IPS-18a (cell line): ENCODE data around the gene MAT2B.
"Not testable (repeated sequence)": the region's sequence is repeated elsewhere in the genome, so short reads cannot be mapped to it uniquely, and the experiment has no call there.

Experiments
- H3K27ac ChIP-seq: one replicate; pipeline ENCODE4 v1.5.1; 2013; ENCODE audit warnings: low read length
- H3K27me3 ChIP-seq: one replicate; pipeline ENCODE4 v1.6.1; 2013; ENCODE audit warnings: mild to moderate bottlenecking, low read length; ENCODE audit not compliant: control insufficient read depth, insufficient read depth
- H3K36me3 ChIP-seq: one replicate; pipeline ENCODE4 v1.6.1; 2013; ENCODE audit warnings: low read depth, low read length; ENCODE audit not compliant: control insufficient read depth
- H3K4me1 ChIP-seq: one replicate; pipeline ENCODE4 v1.6.1; 2013; ENCODE audit warnings: low read depth, low read length; ENCODE audit not compliant: control insufficient read depth
- H3K4me3 ChIP-seq: one replicate; pipeline ENCODE4 v1.5.1; 2013; ENCODE audit warnings: low read length
- H3K9ac ChIP-seq: one replicate; pipeline ENCODE4 v1.6.1; 2013; ENCODE audit warnings: mild to moderate bottlenecking, low read length, moderate library complexity
- H3K9me3 ChIP-seq: one replicate; pipeline ENCODE4 v1.6.1; 2013; ENCODE audit warnings: low read depth, low read length; ENCODE audit not compliant: control insufficient read depth

Gene MAT2B

GRCh38 chr5:163534492-163535094 lies 29.2 kb downstream of the MAT2B start:
- no peaks in the 10 kb centered on the region for H3K36me3 ChIP-seq
- H3K4me3 ChIP-seq, result peak overlapping the region; percentile 21
- no peaks in the 10 kb centered on the region for H3K9me3 ChIP-seq
- H3K9ac ChIP-seq, result no peak overlapping the region
- peak overlapping the region; percentile 22 for H3K27ac ChIP-seq
- H3K27me3 ChIP-seq, result no peaks in the 10 kb centered on the region
- H3K4me1 ChIP-seq, result peaks cover 31% of the 10 kb centered on the region

DNA sequence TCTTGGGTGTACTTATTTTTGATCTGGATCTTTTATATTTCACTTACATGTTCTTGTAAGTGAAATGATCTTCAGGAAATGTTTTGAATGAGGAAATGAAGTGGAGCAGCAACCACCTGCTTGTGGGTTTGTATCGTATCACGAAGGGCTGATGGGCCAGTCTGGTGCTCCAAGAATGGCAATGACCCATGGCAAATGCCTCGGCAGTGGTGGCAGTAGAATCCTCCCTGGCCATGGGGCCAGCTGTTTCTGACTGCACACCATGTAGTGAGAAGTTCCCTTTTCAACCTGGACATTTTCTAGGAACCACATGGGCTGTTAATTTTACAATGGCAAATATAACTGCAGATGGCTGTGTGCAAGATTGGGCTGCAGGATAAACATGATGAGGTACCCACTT lies 29.9 kb downstream of the MAT2B start:
- Histone ChIP-seq H3K27me3 (no peaks in the 10 kb centered on the region), H3K36me3 (no peaks in the 10 kb centered on the region), H3K4me1 (peaks cover 31% of the 10 kb centered on the region), H3K27ac (no peak overlapping the region), H3K9ac (no peak overlapping the region), H3K9me3 (no peaks in the 10 kb centered on the region), H3K4me3 (no peak overlapping the region)

GRCh38 chr5:163536442-163536841 lies 31.0 kb downstream of the MAT2B start:
- H3K9me3 ChIP-seq, H3K27ac ChIP-seq, H3K36me3 ChIP-seq, H3K4me3 ChIP-seq, H3K27me3 ChIP-seq, H3K9ac ChIP-seq: not testable (repeated sequence)
- peaks cover 29% of the 10 kb centered on the region for H3K4me1 ChIP-seq

DNA sequence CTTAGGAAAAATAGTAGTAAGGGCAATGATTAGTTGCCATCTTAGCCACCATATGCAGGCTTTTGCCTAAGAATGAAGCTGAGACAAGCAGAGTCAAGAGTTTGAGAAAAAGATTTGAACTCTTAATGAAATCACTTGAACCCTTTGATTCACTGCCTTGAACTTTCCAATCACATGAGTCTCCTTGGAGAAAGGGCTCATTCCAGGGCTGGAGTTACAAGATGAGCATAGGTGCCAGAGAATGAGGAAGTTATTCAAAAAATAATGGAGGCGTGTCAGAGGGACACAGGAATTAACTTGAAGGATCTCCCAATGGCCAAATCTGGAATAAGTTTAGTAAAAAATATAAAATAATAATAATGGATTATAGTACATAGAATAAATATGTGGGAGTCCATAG lies 35.3 kb downstream of the MAT2B start:
- Histone ChIP-seq H3K27me3 (no peaks in the 10 kb centered on the region), H3K9me3 (no peaks in the 10 kb centered on the region), H3K9ac (no peak overlapping the region), H3K4me1 (peaks cover 7% of the 10 kb centered on the region), H3K4me3 (no peak overlapping the region), H3K36me3 (no peaks in the 10 kb centered on the region), H3K27ac (no peak overlapping the region)

DNA sequence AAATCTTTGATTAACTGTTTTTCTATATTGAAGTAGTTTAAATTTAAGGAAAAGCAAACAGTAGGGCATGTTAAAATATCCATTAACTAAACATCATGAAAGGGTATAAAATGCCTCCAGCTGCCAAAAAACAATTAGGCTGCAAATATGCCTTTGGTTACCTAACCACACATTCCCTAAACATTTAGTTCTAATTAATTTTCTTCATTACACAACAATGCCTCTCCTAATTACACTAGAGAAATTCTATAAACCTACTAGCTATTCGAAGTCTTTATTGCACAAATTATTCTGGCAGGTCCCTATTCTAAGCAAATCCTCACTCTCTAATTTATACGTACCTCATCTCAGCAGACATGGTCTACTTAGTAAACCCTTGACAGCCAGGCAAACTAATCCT lies 37.4 kb downstream of the MAT2B start:
- H3K27ac ChIP-seq, result no peak overlapping the region
- no peaks in the 10 kb centered on the region for H3K36me3 ChIP-seq
- H3K4me3 ChIP-seq, result no peak overlapping the region
- no peak overlapping the region for H3K9ac ChIP-seq
- H3K4me1 ChIP-seq, result peaks cover 7% of the 10 kb centered on the region
- H3K27me3 ChIP-seq, result no peaks in the 10 kb centered on the region
- no peaks in the 10 kb centered on the region for H3K9me3 ChIP-seq

DNA sequence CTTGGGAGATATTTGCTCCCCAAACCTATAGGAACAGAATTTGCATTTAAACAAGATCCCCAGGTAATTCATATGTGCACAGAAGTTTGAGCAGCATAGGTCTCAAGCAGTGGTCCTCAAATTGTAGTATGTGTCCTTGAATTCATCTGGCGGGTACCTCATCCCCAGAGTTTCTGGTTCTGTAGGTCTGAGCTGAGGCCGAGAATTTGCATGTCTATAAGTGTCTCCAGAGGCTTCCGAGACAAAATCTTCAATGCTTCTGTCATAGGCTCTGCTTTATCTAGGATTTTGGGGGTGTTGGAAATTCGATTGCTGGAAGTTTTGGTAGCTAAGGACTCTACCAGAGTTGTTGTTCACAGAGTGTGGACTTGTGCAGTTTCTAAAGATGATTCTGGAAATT lies 38.6 kb downstream of the MAT2B start:
- Histone ChIP-seq H3K4me1 (peaks cover 7% of the 10 kb centered on the region), H3K4me3 (no peak overlapping the region), H3K9me3 (no peaks in the 10 kb centered on the region), H3K27me3 (no peaks in the 10 kb centered on the region), H3K36me3 (no peaks in the 10 kb centered on the region), H3K27ac (no peak overlapping the region), H3K9ac (no peak overlapping the region)

GRCh38 chr5:163544836-163545235 lies 39.4 kb downstream of the MAT2B start:
- no peaks in the 10 kb centered on the region for H3K27me3 ChIP-seq

DNA sequence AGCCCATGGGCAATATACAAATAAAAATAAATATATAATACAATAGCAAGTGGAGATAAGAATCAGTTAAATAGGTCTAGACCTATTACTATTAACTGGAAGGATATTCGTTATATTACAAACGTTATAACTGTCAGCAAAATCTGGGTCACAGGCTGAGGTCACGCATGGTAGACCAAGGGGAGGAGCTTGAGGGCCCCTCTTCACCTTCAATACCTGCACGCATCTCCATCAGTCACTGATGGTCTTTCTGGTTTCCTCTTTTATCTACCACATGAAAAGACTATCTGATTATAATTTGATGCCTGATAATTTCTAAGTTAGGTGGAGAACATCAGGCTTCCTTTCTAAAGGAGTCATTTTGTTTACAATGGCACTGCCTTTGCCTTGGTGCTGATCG lies 43.2 kb downstream of the MAT2B start:
- H3K27ac ChIP-seq, result no peak overlapping the region
- H3K36me3 ChIP-seq, result no peaks in the 10 kb centered on the region
- H3K4me3 ChIP-seq, result no peak overlapping the region
- H3K9ac ChIP-seq, result no peak overlapping the region
- H3K27me3 ChIP-seq, result no peaks in the 10 kb centered on the region
- no peaks in the 10 kb centered on the region for H3K9me3 ChIP-seq
- H3K4me1 ChIP-seq, result peaks cover 7% of the 10 kb centered on the region

More at GRCh38 chr5:163544836-163545235, 39.4 kb downstream of the MAT2B start:
- H3K4me1 ChIP-seq, result peaks cover 7% of the 10 kb centered on the region
- H3K9ac ChIP-seq, result no peak overlapping the region
- no peaks in the 10 kb centered on the region for H3K36me3 ChIP-seq
- no peaks in the 10 kb centered on the region for H3K9me3 ChIP-seq
- H3K4me3 ChIP-seq, result no peak overlapping the region
- H3K27ac ChIP-seq, result no peak overlapping the region

DNA sequence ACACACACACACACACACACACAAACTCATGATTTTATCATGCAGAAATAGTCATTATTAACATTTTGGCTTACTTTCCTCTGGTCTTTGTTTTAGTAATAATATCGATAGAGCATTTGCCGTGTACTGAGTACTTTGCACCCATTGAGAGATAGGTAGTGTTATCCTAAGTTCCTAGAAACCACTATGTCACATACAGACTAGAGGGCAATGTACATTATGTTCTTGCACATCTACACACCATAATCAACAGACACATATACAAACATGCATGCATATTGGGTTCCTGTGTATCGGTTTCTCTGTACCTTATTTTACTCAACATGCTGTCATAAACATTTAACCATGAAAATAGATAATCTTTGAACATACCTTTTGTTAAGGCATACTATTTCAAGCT lies 45.7 kb downstream of the MAT2B start:
- H3K36me3 ChIP-seq, result no peaks in the 10 kb centered on the region
- H3K9me3 ChIP-seq, result no peaks in the 10 kb centered on the region
- H3K27ac ChIP-seq, result no peak overlapping the region
- H3K9ac ChIP-seq, result no peak overlapping the region
- no peak overlapping the region for H3K4me3 ChIP-seq
- H3K27me3 ChIP-seq, result no peaks in the 10 kb centered on the region
- no peaks in the 10 kb centered on the region for H3K4me1 ChIP-seq

DNA sequence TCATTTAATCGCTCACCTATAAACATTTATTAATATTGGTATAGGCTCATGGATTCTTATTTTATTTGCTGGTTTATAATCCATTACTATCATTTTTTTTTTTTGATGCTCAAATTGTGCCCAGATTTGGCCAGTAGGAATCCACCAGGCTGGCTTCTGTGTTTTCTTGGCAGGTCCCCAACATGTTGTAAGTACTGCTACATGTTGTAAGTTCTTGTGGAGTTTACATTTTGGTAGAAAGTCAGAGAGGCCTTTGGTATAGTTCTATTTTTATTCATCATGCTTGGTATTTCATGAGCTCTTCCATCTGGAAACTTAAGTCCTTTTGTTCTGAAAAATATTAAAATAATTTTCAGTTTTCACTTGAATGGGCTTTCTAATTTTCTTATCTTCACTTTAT lies 47.1 kb downstream of the MAT2B start:
- Histone ChIP-seq H3K9ac (no peak overlapping the region), H3K27me3 (no peaks in the 10 kb centered on the region), H3K4me3 (no peak overlapping the region), H3K36me3 (no peaks in the 10 kb centered on the region), H3K27ac (no peak overlapping the region), H3K9me3 (no peaks in the 10 kb centered on the region), H3K4me1 (no peaks in the 10 kb centered on the region)

- Histone ChIP-seq H3K9ac (no peak overlapping the region), H3K36me3 (no peaks in the 10 kb centered on the region), H3K27ac (no peak overlapping the region)
Measured at GRCh38 chr5:163561339-163561738, 55.9 kb downstream of the MAT2B start.

DNA sequence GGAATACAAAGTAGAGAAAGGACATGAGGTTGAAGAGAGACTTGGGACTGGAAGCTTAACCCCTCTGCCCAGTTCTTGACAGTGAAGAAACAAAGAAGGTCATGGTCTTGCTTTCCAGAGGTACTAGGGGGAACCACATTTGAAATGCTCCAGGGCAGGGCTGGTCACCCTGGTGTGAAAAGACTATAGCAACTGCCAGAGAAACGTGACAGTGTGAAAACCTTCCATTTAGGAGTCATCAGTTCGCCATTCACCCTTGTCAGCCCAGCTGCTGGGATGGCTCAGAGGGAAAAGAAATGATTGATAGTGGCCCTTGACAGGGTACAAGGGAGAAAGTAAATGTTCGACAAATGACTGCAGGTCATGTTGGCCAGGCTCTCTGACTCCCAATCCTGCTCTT lies 56.7 kb downstream of the MAT2B start:
- no peak overlapping the region for H3K9ac ChIP-seq
- peaks cover 33% of the 10 kb centered on the region for H3K4me1 ChIP-seq
- H3K36me3 ChIP-seq, result no peaks in the 10 kb centered on the region
- H3K27me3 ChIP-seq, result peaks cover 28% of the 10 kb centered on the region
- no peaks in the 10 kb centered on the region for H3K9me3 ChIP-seq
- no peak overlapping the region for H3K27ac ChIP-seq
- no peak overlapping the region for H3K4me3 ChIP-seq

More at GRCh38 chr5:163561339-163561738, 55.9 kb downstream of the MAT2B start:
- H3K9me3 ChIP-seq, result no peaks in the 10 kb centered on the region
- peaks cover 20% of the 10 kb centered on the region for H3K27me3 ChIP-seq
- no peak overlapping the region for H3K4me3 ChIP-seq
- H3K4me1 ChIP-seq, result peaks cover 25% of the 10 kb centered on the region
